Peyer's patch (tissue), 4 donors: Measurements from ENCODE around the gene WBP2.

Source experiments
- CTCF ChIP-seq, 6 experiments: fragments of 450-650 bp in 4 of 6; fragments of 200-600 bp in 2 of 6; sonication (generic) in 1 of 6; IDR thresholded peaks; one replicate each; pipeline ENCODE4 v1.5.1; 2017 to 2019; ENCODE audit warnings: antibody characterized with exemption in 6 of 6, mild to moderate bottlenecking in 3 of 6, moderate library complexity in 1 of 6
- POLR2A ChIP-seq, 2 donors: fragments of 450-650 bp; IDR thresholded peaks; one replicate each; pipeline ENCODE4 v1.5.1; 2017; ENCODE audit warnings: antibody characterized with exemption in 2 of 2, mild to moderate bottlenecking in 2 of 2, moderate library complexity in 2 of 2

DNA sequence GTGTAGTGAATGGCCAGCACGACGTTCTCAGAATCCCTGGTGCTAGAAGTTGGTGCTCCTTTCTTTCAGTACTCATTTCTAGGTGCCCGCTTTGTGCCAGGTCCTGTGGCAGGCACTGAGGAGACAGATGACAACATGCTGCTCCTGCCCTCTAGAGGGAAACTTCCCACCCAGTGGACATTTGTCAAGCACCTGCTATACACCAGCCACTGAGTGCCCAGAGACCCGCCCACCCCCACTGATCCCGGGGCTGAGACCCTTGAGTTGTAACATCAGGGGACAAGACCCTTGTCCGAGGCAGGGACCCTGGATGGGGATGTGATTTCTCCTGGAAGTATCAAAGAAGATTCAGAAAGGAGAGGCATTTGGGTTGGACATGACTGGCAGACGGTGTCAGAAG lies 36.0 kb downstream of the WBP2 start:
- no peak for TF ChIP-seq CTCF (IDR thresholded peaks at IDR 0.05)
- TF ChIP-seq POLR2A (IDR thresholded peaks at IDR 0.05) = no peak
